HEK293 (cell line): Measurements from ENCODE around the gene SNTA1.

Experiments used
- EGR2 ChIP-seq: fragments of 450-650 bp; formaldehyde crosslinking; IDR thresholded peaks from 2 replicates; pipeline ENCODE4 v1.5.1; 2016; ENCODE audit warnings: low read depth, missing biosample characterization, missing genetic modification characterization
- GLIS2 ChIP-seq: fragments of 450-650 bp; formaldehyde crosslinking; IDR thresholded peaks from 2 replicates; pipeline ENCODE4 v1.5.1; 2016; ENCODE audit warnings: missing biosample characterization, missing genetic modification characterization
- HOXA7 ChIP-seq: sonication (generic); formaldehyde crosslinking; IDR thresholded peaks from 2 replicates; pipeline ENCODE4 v1.8.1; 2022; ENCODE audit warnings: missing genetic modification reagents, borderline replicate concordance
- RBAK ChIP-seq: fragments of 450-650 bp; formaldehyde crosslinking; IDR thresholded peaks from 2 replicates; pipeline ENCODE4 v1.5.1; 2016; ENCODE audit warnings: missing biosample characterization, missing genetic modification characterization
- REPIN1 ChIP-seq: fragments of 450-650 bp; formaldehyde crosslinking; IDR thresholded peaks from 2 replicates; pipeline ENCODE4 v1.5.1; 2017; ENCODE audit warnings: missing biosample characterization, missing genetic modification characterization, low read depth
- SETDB1 ChIP-seq: IDR thresholded peaks from one replicate; pipeline ENCODE4 v1.6.1; 2017; ENCODE audit warnings: mild to moderate bottlenecking, low read length, moderate library complexity, mixed read lengths; ENCODE audit not compliant: insufficient read length
- SP3 ChIP-seq: fragments of 450-650 bp; formaldehyde crosslinking; IDR thresholded peaks from 2 replicates; pipeline ENCODE4 v1.5.1; 2016; ENCODE audit warnings: missing biosample characterization, missing genetic modification characterization
- TSHZ1 ChIP-seq: fragments of 450-650 bp; formaldehyde crosslinking; IDR thresholded peaks from 2 replicates; pipeline ENCODE4 v1.5.1; 2016; ENCODE audit warnings: missing biosample characterization, missing genetic modification characterization, borderline replicate concordance
- ZFHX2 ChIP-seq: fragments of 450-650 bp; formaldehyde crosslinking; conservative IDR thresholded peaks from 2 replicates; pipeline ENCODE4 v1.5.1; 2016; ENCODE audit warnings: missing biosample characterization, missing genetic modification characterization
- ZNF19 ChIP-seq: fragments of 450-650 bp; formaldehyde crosslinking; IDR thresholded peaks from 2 replicates; pipeline ENCODE4; 2016; ENCODE audit warnings: missing biosample characterization, missing genetic modification characterization, low read depth
- ZNF24 ChIP-seq: fragments of 450-650 bp; formaldehyde crosslinking; IDR thresholded peaks from 2 replicates; pipeline ENCODE4 v1.5.1; 2016; ENCODE audit warnings: missing biosample characterization, missing genetic modification characterization
- ZNF280C ChIP-seq: fragments of 450-650 bp; formaldehyde crosslinking; IDR thresholded peaks from 2 replicates; pipeline ENCODE4 v1.5.1; 2016; ENCODE audit warnings: missing biosample characterization, missing genetic modification characterization
- ZNF398 ChIP-seq: fragments of 450-650 bp; formaldehyde crosslinking; IDR thresholded peaks from 2 replicates; pipeline ENCODE4 v1.5.1; 2017; ENCODE audit warnings: missing biosample characterization, missing genetic modification characterization
- ZNF404 ChIP-seq: fragments of 450-650 bp; formaldehyde crosslinking; IDR thresholded peaks from 2 replicates; pipeline ENCODE4 v1.5.1; 2017; ENCODE audit warnings: missing biosample characterization, missing genetic modification characterization
- ZNF510 ChIP-seq: fragments of 450-650 bp; formaldehyde crosslinking; IDR thresholded peaks from 2 replicates; pipeline ENCODE4 v1.5.1; 2018; ENCODE audit warnings: mild to moderate bottlenecking, missing genetic modification characterization, missing biosample characterization; ENCODE audit not compliant: insufficient replicate concordance
- ZNF513 ChIP-seq: fragments of 450-650 bp; IDR thresholded peaks from 2 replicates; pipeline ENCODE4 v1.5.1; 2018; ENCODE audit warnings: missing biosample characterization, missing genetic modification characterization
- ZNF521 ChIP-seq: fragments of 450-650 bp; formaldehyde crosslinking; IDR thresholded peaks from 2 replicates; pipeline ENCODE4 v1.5.1; 2017; ENCODE audit warnings: missing biosample characterization, mild to moderate bottlenecking, missing genetic modification characterization
- ZNF530 ChIP-seq: fragments of 450-650 bp; formaldehyde crosslinking; IDR thresholded peaks from 2 replicates; pipeline ENCODE4 v1.5.1; 2016; ENCODE audit warnings: low read depth, missing biosample characterization, missing genetic modification characterization
- ZNF558 ChIP-seq: fragments of 450-650 bp; formaldehyde crosslinking; IDR thresholded peaks from 2 replicates; pipeline ENCODE4 v1.5.1; 2016; ENCODE audit warnings: missing biosample characterization, missing genetic modification characterization
- ZNF580 ChIP-seq: fragments of 450-650 bp; formaldehyde crosslinking; IDR thresholded peaks from 2 replicates; pipeline ENCODE4 v1.5.1; 2016; ENCODE audit warnings: missing biosample characterization, missing genetic modification characterization
- ZNF585B ChIP-seq: fragments of 450-650 bp; formaldehyde crosslinking; IDR thresholded peaks from 2 replicates; pipeline ENCODE4 v1.5.1; 2016; ENCODE audit warnings: missing biosample characterization, missing genetic modification characterization
- ZNF621 ChIP-seq: fragments of 450-650 bp; formaldehyde crosslinking; IDR thresholded peaks from 2 replicates; pipeline ENCODE4 v1.5.1; 2017; ENCODE audit warnings: missing biosample characterization, missing genetic modification characterization
- ZNF639 ChIP-seq: fragments of 450-650 bp; formaldehyde crosslinking; IDR thresholded peaks from 2 replicates; pipeline ENCODE4 v1.5.1; 2016; ENCODE audit warnings: missing biosample characterization, missing genetic modification characterization
- ZNF692 ChIP-seq: fragments of 450-650 bp; formaldehyde crosslinking; IDR thresholded peaks from 2 replicates; pipeline ENCODE4 v1.5.1; 2016; ENCODE audit warnings: missing biosample characterization, missing genetic modification characterization
- ZNF785 ChIP-seq: fragments of 450-650 bp; formaldehyde crosslinking; IDR thresholded peaks from 2 replicates; pipeline ENCODE4 v1.5.1; 2016; ENCODE audit warnings: missing biosample characterization, missing genetic modification characterization
- ZNF791 ChIP-seq: fragments of 450-650 bp; formaldehyde crosslinking; IDR thresholded peaks from 2 replicates; pipeline ENCODE4 v1.5.1; 2016; ENCODE audit warnings: missing biosample characterization, missing genetic modification characterization
- ZNF843 ChIP-seq: fragments of 450-650 bp; formaldehyde crosslinking; IDR thresholded peaks from 2 replicates; pipeline ENCODE4 v1.5.1; 2016; ENCODE audit warnings: missing biosample characterization, missing genetic modification characterization
- ZSCAN30 ChIP-seq: fragments of 450-650 bp; IDR thresholded peaks from 2 replicates; pipeline ENCODE4 v1.5.1; 2018; ENCODE audit warnings: missing biosample characterization, mild to moderate bottlenecking, missing genetic modification characterization, moderate library complexity

Gene SNTA1

GRCh38 chr20:33443006-33443511 is 504 bp downstream of the SNTA1 start (continued):
- TF ChIP-seq ZNF785 (tag by site-specific recombination): no peak
- TF ChIP-seq ZNF791 (tag by site-specific recombination): no peak
- no peak for TF ChIP-seq SETDB1
- no peak for TF ChIP-seq ZNF558 (tag by site-specific recombination)
- TF ChIP-seq ZNF19 (tag by site-specific recombination): no peak
- TF ChIP-seq ZNF621 (tag by site-specific recombination): no peak
- TF ChIP-seq ZNF404 (tag by site-specific recombination): no peak
- peak; percentile 78 for TF ChIP-seq ZFHX2 (tag by site-specific recombination)
- no peak for TF ChIP-seq SP3 (tag by site-specific recombination)
- no peak for TF ChIP-seq RBAK (tag by site-specific recombination)
- no peak for TF ChIP-seq REPIN1 (tag by site-specific recombination)
- TF ChIP-seq ZNF530: no peak
- peak; percentile 16; the same call in 1 of the 2 replicates for TF ChIP-seq ZNF398 (tag by site-specific recombination)
- no peak for TF ChIP-seq ZNF510 (tag by site-specific recombination)
- no peak for TF ChIP-seq ZNF521 (tag by site-specific recombination)
- no peak for TF ChIP-seq ZNF585B (tag by site-specific recombination)
- no peak for TF ChIP-seq ZNF639 (tag by site-specific recombination)
- TF ChIP-seq ZNF692 (tag by site-specific recombination): no peak
- TF ChIP-seq ZNF580 (tag by site-specific recombination): no peak
- no peak for TF ChIP-seq HOXA7 (CRISPR knock-in tag)
- TF ChIP-seq ZNF24: no peak
- TF ChIP-seq TSHZ1 (tag by site-specific recombination): no peak
- TF ChIP-seq ZSCAN30 (tag by site-specific recombination): no peak
- TF ChIP-seq GLIS2 (tag by site-specific recombination): peak; percentile 74
- TF ChIP-seq ZNF280C (tag by site-specific recombination): no peak
- peak; percentile 67; the same call in 1 of the 2 replicates for TF ChIP-seq EGR2
- TF ChIP-seq ZNF513 (tag by site-specific recombination): no peak
- TF ChIP-seq ZNF843 (tag by site-specific recombination): no peak
